GM19455 (cell line): Measurements from ENCODE around the gene ANKH.
"Not testable (repeated sequence)": the region's sequence is repeated elsewhere in the genome, so short reads cannot be mapped to it uniquely, and the experiment has no call there.

Source experiments
- ATAC-seq: cut with Tn5 transposase; IDR thresholded peaks from one replicate; pipeline ENCODE4 v1.9.1; 2021; ENCODE audit not compliant: unreplicated experiment

ANKH gene

DNA sequence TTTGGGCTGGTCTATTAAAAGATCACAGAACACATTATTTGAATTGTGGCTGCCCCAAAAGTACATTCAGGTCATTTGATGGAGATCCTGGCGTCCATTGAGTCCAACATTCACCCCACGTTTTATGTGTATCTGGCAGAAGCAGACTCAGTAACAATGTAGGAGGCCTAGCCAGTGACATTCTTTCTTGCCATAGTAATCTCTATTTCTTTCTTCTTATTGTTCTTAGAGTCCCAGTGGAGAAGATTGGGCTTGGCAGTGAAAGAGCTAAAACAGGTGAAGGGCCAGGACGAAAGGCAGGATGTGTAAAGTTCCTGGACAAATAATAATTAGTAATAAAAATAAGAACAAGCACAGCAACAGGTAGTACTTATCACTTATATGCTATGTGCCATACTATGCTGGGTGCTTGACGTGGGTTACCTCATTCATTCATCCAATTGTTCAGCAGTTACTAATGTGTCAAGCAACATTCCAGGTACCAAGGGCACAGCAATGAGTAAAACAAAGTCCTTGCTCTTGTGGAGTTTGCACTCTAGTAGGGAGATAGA, 12.6 kb upstream of the ANKH start:
- ATAC-seq, result no peak

DNA sequence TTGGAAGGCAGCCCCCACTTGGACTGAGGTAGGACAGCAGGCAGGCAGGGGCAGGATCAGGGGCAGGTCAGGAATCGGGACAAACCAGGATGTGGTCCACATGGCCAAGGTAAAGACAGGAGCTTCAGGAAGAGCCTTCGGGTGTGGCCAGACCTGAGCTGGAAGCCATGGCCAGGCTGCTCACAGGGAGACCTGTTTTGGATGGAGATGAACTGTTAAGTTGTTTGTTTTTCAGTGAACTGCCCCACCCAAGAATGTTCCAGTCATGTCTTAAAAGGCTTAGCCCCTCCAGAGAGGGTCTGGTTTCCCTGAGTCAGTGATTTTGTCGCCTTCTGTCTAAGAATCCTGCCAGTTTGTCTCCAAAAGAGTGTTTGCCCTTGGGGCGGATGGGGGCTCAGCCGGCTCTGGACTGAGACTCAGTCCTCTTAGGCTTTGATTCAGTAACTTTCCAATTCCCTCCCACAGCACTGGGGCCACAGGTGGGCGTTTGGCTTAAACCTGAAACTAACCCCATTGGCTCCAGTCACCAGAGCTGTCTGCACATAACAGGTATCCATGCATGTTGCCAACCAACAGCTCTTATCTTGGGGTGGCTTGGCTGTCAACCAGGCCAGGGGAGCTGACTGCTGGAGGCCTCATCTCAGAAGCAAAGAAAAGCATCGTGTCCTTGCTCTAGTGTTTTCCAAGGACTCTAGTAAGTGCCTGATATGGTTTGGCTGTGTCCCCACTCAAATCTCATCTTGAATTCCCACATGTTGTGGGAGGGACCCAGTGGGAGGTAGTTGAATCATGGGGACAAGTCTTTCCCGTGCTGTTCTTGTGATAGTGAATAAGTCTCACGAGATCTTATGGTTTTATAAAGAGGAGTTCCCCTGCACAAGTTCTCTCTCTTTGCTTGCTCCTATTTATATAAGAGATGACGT, 11.3 kb upstream of the ANKH start:
- no peak for ATAC-seq

DNA sequence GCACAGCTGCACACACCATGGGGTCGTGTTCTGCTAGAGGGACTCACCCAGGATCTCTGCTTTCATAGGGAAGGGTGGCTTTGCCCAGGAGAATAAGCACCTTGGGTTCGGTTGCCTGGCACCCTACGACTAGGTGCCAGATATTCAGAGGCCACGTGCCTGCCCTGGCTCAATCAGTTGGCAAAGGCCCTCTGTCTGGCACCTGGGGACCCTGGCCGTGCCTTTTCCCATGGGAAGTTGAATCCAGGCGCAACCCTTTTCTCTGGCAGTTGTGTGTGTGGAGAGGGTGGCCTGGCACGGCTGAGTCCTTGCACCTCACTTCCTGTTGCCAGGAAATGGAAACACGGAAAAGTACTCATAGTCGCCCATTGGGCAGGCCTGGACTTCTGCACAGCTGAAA, 10.2 kb upstream of the ANKH start:
- no peak for ATAC-seq

DNA sequence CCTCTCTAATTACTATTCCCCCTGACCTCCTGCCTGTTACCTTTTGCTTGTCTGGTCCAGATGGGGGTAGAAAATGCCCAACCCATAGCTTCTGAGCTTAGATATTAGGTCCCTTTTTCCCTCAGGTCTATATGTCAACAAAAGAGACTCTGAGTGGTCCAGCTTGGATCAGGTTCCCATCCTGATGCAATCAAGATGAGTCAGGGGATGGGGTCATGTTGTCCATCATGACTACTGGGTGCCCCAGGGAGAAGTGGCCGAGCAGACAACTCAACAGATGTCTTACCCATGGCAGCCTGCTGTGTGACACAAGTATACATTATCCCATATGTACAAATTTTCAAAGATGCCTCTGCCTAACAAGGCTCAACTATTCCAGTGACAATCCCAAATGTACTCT, 9.1 kb upstream of the ANKH start:
- no peak for ATAC-seq

DNA sequence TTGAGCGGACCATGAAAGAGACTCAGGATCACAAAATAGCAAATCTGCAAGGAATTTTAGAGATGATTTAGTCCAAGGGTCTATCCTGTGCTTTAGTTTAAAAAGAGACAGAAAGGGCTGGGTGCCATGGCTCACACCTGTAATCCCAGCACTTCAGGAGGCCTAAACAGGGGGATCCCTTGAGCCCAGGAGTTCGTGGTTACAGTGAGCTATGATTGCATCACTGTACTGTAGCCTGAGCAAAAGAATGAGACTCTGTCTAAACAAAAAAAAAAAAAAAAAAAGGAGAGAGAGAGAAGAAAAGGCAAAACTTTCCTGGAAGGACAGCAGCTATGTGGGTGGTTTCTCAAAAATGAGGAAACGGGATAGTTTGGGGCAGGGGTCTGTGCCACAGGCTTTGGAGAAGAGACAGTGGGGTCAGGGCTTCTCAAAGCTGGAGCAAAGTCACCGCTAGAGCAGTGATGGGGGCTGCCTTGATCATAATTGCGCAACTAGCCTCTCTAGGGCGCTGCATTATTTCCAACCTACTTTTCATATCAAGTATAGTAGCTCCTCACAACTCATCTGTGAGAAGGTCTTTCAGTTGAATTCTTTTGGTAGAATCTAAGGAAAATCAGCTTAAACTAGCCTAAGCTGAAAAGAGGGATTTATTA, 8.5 kb upstream of the ANKH start:
- ATAC-seq, result no peak

DNA sequence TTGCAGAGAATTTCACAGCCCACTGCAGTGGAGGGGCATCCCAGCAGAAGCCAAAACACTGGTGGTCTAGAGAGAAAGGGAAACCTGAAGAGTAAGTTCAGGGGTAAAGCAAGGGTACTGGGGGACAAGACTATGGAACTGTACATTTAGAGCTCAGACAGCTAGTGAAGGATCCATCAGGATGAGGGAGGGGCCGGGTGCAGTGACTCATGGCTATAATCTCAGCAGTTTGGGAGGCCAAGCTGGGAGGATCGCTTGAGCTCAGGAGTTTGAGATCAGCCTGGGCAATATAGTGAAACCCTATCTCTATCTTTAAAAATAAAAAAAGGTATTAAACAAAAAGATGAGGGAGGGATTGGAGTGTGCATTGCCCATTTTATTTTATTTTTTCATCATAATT, 7.8 kb upstream of the ANKH start:
- ATAC-seq, result no peak

DNA sequence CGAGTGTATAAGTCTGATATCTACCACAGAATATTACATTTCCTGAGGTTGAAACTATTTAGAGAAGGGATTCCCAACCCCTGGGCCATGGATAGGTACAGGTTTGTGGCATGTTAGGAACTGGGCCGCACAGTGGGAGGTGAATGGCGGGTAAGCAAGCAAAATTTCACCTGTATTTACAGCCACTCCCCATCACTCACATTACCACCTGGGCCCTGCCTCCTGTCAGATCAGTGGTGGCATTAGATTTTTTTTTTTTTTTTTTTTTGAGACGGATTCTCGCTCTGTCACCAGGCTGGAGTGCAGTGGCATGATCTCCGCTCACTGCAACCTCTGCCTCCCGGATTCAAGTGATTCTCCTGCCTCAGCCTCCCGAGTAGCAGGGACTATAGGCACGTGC, 6.6 kb upstream of the ANKH start:
- not testable (repeated sequence) for ATAC-seq

DNA sequence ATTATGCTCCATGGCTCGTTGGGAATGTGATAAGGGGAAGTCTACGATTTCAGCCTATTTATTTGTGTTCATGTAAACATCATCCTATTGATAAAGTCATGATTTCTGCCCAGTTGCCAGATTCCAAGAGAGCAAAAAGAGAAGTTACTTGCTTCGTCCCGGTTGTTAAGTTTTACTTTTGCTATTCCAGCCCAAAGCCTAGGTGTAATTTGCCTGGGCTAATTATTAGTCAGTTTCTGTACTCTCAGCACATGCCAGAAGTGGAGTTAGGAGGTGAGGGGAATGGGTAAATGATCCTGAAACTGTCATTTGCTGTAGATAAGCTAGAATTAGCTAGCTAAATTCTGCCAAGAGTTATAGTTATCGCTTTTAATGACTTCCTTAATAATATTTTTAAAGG, 4.5 kb upstream of the ANKH start:
- ATAC-seq, result no peak

DNA sequence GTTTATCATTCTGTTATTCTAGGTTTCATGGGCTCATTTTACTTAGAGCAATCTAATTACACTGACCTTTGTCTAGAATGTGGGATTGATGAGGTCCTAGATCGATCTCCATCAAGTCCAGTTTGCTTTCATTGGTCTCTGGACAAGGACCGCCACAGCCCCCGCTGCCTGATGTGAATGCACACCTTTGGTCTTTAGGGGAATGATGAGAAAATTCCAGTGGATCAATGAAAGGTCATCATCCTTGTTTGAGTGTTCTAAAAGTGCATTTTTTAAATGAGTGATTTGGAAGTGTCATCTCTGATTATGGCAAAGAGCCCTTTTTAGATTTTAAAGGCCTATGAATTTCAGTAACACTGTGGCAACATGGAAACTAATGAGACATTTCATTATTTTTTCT, 2.2 kb upstream of the ANKH start:
- ATAC-seq, result no peak

DNA sequence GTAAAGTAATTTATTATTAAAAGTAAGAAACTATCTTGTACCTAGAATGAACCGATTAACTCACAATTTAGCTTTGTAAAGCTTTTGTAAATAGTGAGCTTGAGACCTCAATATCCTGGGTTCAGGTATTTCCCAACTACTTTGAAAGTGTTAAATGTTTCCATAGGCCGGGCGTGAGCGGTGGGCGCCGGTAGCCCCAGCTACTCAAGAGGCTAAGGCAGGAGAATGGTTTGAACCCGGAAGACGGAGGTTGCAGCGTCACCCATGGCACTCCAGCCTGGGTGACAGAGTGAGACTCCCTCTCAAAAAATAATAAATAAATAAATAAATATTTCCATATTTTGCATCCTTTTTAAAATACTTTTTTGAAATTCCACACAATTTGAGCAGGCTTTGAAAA, 1.5 kb upstream of the ANKH start:
- ATAC-seq, result no peak

DNA sequence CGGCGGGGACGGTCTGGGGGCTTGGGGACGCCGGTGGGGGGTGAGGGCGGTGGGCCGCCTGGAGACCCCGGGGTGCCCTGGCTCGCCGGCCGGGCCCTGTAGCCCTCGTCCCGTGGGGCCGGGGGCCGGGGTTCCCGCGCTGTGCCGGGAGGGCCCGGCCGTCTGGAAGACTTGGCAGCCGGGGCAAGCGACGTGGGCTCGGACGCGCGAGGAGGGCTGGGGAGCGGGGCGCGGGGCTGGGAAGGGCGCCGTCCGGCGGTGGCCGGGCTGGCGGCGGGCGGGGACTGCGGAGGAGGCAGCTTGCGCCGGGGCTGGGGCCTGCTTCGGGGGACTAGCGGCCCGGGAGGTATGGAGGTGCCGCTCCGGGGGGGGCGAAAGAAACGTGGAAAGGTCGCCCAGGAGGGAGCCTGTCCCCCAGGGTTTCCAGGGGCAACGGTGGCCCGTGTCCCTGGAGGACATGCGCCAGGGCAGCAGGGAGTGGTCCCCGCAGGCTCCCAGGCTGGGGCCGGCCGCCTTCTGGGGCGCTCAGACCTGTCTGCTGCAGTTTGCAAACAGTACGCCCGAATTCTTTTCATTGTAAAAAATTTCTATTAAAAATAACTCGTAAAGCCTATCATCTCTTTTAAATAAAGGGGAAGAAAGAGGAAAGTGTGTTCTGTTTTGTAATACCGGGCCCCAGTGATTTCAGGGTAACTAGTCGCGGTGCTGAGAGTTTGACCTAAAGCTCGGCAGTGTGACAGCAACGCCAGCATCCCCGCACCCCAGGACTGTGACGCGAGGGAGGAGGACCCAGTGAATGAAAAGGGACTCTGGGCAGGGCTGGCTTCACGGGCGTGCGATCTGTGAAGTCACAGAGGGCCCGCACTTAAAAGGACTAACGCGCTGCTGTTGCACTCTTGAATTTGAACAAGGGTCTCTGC, 752 bp upstream of the ANKH start:
- peak; percentile 47 for ATAC-seq

DNA sequence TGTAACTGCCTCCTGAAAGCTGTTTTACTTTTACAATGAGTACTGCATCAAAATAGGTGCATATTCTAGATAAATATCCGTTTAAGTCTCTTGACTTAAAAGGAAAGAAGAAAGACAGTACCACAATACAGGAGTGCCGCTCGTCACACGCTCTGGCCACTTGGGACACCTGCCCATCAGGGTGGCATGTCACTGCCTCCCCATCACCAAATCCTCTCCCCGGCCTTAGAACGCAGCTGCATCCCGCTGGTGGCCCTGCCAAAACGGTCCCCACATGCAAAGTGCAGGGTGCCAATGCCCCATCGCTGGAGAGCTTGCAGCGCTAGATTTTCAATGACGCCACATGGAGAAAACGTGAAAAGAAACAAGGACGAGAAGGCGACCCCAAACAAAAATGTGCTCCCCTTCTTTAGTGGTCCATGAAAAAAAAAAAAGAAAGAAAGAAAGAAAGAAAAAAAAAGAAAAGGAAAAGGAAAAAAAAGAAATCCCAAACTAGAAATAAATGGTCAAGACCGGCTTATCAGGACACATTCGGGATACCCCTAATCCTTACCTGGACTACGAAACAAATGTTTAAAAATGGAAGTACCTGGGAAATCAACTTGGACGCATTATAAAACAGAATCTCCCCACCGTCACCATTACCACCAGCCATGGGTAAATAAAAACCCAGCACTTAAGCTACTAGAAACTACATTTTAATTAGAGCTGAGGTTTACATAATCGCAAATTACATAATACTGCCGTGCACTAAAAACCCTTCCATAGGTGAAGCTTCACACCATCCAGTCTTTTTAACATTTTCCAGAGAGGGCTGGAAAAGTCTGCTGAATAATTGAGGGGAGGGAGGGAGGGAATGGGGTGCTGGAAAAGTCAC, 1.0 kb downstream of the ANKH start:
- ATAC-seq, result no peak

DNA sequence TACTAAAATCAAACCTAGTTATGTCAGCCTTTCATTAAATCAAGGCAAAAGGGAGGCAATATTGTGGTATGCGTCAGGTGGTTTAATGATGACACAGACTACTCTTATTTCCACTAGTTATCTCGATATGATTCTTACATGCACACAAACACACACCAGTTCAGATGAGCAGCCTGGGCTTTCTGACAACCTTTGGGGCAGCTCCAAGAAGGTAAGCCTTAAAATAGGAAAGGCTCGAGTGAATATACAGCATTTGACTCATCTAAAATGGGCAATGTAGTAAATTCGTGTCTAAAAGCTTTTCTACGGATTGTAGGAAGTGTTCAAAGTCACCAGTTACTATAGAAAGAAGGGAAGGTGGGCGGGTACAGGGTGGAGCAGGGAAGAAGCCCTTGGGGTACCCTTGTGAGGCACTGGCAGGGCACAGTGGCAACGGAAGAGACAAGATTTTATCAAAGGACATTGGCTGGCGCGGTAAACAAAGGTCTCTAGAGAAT, 1.9 kb downstream of the ANKH start:
- no peak for ATAC-seq

DNA sequence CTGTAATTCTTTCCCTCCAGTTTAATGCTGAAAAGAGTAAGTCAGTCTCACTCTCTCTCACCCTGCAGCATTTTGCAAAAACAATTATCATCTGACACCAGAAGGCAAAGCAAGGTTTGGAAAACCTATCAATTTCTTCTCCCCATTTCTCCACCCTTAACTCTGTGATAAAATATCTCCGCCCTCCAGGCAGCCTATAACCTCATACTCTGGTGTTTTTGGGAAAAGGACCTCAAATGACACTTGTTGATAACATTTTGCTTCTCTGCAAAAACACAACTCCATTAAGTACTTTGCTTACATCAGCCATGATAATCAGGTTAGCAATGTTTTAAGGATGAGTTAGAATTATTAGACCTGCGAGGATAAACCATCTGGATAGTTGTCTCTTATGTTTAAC, 2.3 kb downstream of the ANKH start:
- no peak for ATAC-seq

DNA sequence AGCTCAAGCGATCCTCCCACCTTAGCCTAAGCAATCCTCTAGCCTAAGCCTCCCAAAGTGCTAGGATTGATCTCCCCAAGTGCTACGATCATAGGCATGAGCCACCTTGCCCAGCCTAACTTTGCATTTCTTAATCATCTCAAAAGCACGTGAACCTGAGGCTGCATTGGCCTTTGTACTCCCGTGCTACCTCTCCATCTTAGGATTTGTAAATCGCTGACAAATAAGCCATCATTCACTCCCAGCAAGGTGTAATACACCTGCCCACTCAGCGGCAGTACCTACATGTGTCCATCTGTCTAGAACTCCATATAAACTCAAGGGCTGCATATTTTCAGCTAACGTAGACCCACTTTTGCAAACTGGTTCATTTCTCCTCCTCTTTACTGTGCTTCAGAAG, 2.8 kb downstream of the ANKH start:
- no peak for ATAC-seq

DNA sequence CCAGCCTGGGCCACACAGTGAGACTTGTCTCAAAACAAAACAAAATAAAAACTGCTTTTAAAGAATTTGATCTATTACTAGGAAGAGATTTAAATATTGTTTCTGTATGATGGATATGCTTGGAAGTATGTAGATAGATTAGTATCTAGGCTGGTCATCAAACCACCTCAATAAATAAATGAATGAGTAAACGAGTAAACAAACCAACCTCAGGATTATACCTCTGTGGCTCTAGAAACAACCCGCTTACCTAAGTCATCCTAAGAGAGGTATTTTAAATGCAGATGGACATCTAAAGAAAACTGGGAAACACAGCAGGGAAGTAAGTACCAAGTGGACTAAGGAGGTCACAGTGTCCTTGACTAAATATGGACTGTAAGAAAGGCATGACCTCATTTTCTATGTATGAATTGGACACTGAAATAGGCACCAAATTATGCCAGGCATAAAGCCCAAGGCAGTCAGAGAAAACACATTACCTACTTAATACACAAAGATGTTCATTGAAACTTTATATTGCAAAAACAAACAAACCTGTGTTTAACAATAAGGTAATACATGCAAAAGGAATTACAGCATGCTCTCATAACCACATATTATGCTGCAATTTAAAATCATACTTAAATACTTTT, 7.3 kb downstream of the ANKH start:
- no peak for ATAC-seq

DNA sequence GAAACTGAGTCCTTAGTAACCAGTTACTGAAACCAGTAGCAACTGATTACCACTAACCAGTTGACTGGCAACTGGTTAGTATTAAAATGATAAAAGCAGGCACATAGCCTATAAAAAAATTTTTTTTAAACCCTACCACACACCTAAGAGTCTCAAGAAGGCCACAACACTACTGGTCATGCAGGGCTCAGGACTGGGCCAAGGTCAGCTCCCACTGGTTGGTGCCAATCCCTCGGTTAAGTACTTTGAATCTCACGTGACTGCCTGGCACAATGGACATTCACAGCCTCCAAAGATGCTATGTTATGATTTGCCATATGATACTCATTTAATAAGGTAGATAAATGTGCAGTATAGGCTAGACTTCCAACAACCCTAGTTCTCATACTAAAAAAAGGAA, 8.5 kb downstream of the ANKH start:
- no peak for ATAC-seq

DNA sequence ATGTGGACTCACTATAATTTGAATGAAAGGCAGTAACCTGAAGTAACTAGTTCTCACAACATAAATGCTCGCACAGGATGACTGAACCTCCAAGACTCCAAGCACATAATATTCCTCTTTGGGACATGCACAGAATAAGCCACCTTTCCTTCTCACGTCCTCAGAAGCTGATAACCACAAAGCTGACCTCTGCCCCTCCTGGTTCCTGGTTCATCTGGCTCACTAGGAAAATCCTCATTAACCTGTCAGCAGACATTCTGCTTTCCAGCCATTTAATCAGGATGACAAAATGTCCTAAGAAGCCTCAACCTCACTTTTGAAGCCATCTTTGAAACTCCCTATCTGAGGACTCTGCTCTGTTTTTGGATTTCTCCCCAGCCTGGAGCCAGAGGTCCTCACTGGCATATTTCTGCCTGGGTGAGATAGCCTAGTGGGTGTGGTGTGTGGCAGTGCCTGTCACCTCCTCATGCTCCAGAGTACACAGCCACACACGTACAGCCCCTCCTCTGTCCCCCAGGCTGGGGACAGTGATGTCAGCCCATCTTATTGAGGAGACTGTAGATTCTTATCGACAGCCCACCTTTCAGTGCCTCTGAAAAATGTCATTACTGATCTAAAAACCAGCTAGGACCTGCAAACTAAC, 10.3 kb downstream of the ANKH start:
- ATAC-seq, result no peak

DNA sequence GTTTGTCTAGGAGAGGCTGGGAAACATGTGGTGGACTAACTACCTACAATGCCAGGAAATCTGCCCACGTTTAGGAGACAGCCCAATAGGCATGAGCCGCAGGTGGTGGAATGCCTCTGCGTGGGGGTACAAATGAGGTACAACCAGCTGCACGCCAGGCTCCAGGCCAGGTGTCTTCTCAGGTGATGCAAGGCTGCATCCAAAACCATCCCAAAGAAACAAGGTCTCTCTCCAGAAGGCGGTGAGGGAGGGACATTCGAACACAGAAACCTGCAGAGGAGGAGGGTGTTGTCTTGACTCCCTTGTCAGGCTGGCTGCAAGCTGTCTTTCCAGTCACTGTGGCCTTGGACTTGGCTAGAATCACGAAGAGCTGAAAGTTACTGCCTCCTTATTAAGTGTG, 11.6 kb downstream of the ANKH start:
- no peak for ATAC-seq
